GM10266 (cell line): ENCODE data around the gene NCR2.

Experiments
- DNase-seq: peaks from one replicate; pipeline ENCODE4 v3.0.0; 2012; ENCODE audit errors: extremely low spot score
- TF ChIP-seq, protein P1 (sequence below): IDR thresholded peaks from 2 replicates; pipeline ENCODE4 v1.5.1; 2012; ENCODE audit warnings: mild to moderate bottlenecking, low read depth; ENCODE audit not compliant: control insufficient read depth, insufficient read depth; ENCODE audit errors: missing control alignments

The NCR2 gene

DNA sequence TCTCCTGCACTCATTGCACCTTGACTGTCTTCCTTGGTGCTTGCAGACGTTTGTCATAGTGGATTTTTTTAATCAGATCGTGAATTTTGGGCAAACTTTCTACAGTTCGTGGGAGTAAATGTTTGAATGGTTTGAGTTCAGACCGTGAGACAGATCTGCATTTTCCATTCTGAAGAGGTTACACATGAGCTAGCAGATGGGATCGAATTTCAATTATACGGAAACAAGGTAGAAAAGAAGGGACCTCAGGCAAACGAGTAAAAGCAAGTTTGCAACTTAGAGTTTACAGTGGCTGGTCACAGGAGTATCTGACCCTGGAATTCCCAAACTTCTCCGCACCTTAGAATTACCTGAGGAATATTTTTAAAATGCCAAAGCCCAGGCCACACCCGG is 17.2 kb upstream of the NCR2 start:
- TF ChIP-seq, protein P1, sequence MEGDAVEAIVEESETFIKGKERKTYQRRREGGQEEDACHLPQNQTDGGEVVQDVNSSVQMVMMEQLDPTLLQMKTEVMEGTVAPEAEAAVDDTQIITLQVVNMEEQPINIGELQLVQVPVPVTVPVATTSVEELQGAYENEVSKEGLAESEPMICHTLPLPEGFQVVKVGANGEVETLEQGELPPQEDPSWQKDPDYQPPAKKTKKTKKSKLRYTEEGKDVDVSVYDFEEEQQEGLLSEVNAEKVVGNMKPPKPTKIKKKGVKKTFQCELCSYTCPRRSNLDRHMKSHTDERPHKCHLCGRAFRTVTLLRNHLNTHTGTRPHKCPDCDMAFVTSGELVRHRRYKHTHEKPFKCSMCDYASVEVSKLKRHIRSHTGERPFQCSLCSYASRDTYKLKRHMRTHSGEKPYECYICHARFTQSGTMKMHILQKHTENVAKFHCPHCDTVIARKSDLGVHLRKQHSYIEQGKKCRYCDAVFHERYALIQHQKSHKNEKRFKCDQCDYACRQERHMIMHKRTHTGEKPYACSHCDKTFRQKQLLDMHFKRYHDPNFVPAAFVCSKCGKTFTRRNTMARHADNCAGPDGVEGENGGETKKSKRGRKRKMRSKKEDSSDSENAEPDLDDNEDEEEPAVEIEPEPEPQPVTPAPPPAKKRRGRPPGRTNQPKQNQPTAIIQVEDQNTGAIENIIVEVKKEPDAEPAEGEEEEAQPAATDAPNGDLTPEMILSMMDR: no peak
- DNase-seq: no peak

DNA sequence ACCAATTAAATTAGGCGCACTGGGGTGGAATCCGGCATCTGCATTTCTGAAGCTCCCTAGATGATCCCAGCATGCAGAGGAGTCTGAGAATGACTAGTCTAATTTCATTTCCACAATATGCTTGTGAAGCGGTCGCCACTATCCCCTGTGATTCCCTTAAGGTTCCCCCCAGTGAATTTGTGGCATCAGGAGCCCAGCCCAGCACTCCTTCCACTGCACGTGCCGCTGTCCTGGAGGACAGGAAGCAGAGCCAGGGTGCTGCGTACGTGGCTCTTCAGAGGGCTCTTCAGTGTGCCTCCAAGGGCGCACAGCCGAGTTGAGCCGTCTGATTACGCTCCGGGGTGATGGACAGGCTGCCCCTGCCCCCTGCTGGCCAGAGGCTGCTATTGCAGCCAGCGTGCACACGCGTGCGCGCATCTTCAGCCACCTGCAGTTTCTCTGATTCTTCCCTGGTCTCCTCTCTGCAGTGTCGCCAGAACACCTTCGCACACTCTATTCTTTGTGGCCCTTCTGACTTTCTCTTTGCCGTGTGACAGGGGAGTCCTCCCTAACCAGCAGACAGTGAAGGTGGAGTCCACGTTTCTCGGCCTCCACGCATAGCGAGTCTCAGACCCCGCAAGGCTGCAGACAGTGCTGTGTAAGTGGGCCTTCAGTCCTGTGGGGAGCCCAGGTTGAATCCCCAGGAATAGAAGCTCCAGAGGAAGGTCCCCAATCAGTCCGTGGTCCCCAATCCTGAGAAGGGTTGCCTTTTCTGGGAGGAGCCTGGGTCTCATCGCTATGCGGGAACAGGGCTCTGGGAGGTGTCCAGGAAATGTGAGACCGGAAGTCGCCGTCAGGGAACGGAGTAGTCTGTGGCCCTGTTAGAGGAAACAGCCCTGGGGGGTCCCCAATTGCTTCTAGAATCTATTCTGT is 16.5 kb upstream of the NCR2 start:
- DNase-seq: peak; percentile 74
- TF ChIP-seq, protein P1: peak; percentile 100

DNA sequence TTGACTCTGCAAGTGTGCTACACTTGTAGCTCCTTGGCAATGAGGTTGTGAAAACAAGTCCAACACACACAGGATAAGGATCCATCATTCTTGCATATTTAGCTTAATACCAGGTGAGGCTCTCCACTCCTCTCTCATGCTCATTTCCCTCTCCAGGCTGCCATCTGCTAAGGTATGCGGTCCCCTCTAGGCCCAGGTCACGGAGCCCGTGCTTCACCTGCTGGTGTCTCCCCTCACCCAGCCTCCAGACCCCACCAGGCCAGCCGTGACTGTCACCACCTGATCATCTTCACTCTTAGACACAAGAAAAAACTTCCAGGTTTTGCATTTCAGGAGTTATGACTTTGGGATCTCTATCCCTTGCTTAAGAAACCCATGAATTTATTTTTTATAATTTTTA is 14.2 kb upstream of the NCR2 start:
- DNase-seq: no peak
- TF ChIP-seq, protein P1: no peak

DNA sequence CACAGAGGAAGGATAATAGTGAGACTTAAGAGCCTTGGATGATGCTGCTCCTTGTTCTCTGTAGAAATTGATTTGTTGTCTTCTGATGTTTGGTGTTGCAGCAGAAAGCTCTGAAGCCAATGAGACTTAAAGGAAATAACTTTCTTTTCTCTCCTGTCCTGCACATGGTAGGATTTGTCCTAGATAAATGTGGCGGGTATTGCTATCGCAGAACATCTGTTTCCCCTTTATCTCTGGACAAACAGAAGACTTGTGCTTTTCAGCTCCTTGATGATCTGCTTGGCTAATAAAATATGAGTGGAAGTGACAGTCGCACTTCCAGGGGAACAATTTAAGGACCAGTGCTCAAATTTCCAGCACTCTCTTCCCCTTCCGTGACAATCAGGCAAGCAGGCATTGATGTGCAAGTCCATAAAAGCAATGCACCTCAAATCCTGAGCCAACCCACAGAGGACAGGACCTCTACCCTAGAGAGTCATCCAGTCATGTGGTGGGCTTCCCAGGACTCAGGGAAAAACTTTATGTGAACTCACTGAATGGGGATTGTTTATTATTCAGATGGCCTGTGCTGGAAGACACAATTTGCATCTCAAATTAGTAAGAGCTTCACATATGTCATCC is 9.9 kb upstream of the NCR2 start:
- DNase-seq: no peak
- TF ChIP-seq, protein P1: no peak

DNA sequence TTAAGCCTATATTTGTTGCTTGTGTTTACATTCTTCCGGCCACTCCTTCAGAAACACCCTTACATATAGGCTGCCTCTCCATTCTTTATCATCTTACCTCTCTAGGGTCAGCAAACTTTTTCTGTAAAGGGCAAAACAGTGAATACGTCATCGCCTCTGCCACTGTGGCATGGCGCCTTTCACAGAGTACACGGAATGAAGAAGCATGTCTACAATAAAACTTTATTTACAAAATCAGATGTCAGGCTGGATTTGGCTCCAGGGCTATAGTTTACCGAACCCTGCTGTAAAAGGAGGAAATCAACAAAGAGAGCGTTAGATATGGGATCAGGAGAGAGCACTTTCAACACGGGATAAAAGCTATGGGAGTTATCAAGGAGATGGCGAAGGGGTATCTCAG is 9.3 kb upstream of the NCR2 start:
- DNase-seq: no peak
- TF ChIP-seq, protein P1: no peak

DNA sequence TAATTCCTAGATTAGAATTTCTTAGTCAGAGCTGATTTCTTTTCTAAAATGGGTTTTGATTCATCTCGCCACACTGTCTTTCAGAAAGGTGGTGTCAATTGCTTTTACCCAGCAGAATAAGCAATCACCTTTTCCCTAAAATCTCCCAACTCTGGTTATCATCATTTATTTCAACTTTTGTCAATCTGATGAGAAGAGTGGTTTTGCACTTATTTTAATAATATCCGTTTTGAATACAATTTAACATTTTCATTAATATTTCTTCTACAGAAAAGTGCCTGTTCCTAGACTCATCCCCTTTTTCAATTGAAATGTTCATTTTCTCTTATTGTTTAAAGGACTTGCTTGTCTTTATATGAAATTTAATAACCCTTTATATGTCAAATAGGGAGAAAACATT is 8.2 kb upstream of the NCR2 start:
- no peak for DNase-seq
- TF ChIP-seq, protein P1: no peak
